Mesodermal cell (in vitro differentiated cells): ENCODE data around the gene TMEM115.
"Not testable (repeated sequence)": the region's sequence is repeated elsewhere in the genome, so short reads cannot be mapped to it uniquely, and the experiment has no call there.

Source experiments
- H3K27ac ChIP-seq: 2 replicates; pipeline ENCODE4 v1.7.0; 2013; ENCODE audit warnings: mild to moderate bottlenecking, low read depth, low read length, moderate library complexity; ENCODE audit not compliant: severe bottlenecking
- H3K36me3 ChIP-seq: 2 replicates; pipeline ENCODE4 v1.7.1; 2013; ENCODE audit warnings: mild to moderate bottlenecking, low read length, moderate library complexity; ENCODE audit not compliant: control insufficient read depth, insufficient read depth
- H3K4me1 ChIP-seq: one replicate; pipeline ENCODE4 v1.7.1; 2013; ENCODE audit warnings: mild to moderate bottlenecking, low read length; ENCODE audit not compliant: insufficient read depth, control insufficient read depth, poor library complexity, severe bottlenecking
- H3K4me3 ChIP-seq: 2 replicates; pipeline ENCODE4 v1.7.0; 2013; ENCODE audit warnings: low read length, control low read depth, mild to moderate bottlenecking; ENCODE audit not compliant: insufficient read depth, poor library complexity, severe bottlenecking; ENCODE audit errors: extremely low read depth
- H3K9me3 ChIP-seq: 2 replicates; pipeline ENCODE4 v1.7.1; 2013; ENCODE audit warnings: mild to moderate bottlenecking, low read length, moderate library complexity; ENCODE audit not compliant: control insufficient read depth
- WGBS, 2 experiments: methylation state at CpG; one replicate each; pipeline ENCODE4 v1.1.5; 2013; ENCODE audit warnings: missing lambda C conversion rate in 2 of 2; ENCODE audit not compliant: insufficient coverage in 2 of 2; 5-methylcytosine and 5-hydroxymethylcytosine counted together

TMEM115 gene

GRCh38 chr3:50314342-50314741 is 45.0 kb downstream of the TMEM115 start:
- WGBS, 2 experiments = 98 to 100% methylated on average over 2 to 3 of the region's 3 CpGs

GRCh38 chr3:50312041-50312440 is 47.3 kb downstream of the TMEM115 start:
- not testable (repeated sequence) for H3K4me1 ChIP-seq, H3K4me3 ChIP-seq, H3K27ac ChIP-seq
- Histone ChIP-seq H3K36me3 (peaks cover 27% of the 10 kb centered on the region), H3K9me3 (peaks cover 18% of the 10 kb centered on the region)
- 89 to 95% methylated on average over 5 to 10 of the region's 32 CpGs for WGBS, 2 experiments

More at GRCh38 chr3:50314342-50314741, 45.0 kb downstream of the TMEM115 start:
- peaks cover 50% of the 10 kb centered on the region for H3K36me3 ChIP-seq
- H3K9me3 ChIP-seq = peaks cover 13% of the 10 kb centered on the region
- H3K4me1 ChIP-seq = peaks cover 22% of the 10 kb centered on the region
- no peak overlapping the region for H3K27ac ChIP-seq
- H3K4me3 ChIP-seq = no peak overlapping the region
